ENCODE results near the gene NECTIN4.

DNA sequence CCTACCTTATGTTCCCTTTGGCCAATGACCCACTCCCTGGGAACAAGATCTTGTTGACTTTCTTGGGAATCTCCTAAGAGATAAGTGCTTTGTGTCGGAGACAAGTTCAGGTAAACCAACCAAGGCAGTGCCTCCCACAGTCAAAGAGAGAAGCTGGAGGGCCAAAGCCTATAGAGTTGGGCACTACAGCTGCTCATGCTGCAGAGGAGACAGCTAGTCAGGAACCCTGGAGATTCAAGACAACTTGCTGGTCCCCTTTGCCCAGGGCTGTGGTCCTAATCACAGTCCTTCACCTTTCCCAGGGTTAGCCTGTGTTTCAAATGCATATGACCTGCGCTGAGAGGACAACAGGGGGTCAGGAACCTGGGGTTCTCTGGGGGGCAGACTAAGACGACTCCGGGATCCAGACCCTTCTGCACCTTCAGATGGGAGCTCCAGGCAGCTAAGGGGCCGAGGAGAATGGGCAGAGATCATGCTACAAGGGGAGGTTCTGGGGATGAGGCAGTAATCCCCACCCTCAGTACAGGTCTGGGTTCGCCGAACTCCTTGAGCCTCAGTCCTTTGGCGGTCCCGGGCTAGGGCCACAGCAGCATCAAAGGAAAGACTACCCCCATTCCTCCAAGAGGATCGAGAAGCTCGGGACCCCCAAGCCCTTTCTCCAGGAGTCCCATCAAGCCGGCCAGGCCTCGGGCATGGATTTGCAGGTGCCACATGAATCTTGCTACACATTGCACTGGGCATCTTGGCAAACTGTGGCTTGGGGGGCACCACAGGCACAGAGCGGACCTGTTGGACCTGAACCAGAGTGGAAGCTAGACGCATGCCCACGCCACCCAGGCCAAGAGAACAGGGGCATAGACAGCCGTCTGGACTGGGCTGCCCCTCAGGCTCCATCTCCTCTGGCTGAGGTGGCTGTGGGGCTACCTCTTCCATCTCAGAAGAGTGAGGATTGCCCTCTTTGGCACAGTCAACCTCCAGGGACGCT lies 41.6 kb downstream of the NECTIN4 start:
- TF ChIP-seq CTCF (conservative IDR thresholded peaks at IDR 0.05 in 1 of 2, IDR thresholded peaks at IDR 0.05 in 1 of 2; ENCODE audit: extremely low read depth in 1 of 2, insufficient read depth in 1 of 2, low read depth in 1 of 2, low read length in 2 of 2) (no peak), EZH2 (IDR thresholded peaks at IDR 0.05; ENCODE audit: borderline replicate concordance, low read length) (no peak)

Measured in mammary epithelial cell (primary cell).